Heart right ventricle (tissue), 16 donors: Measurements from ENCODE around the gene RAB25. TPM values are rescaled to one million over a fixed set of nuclear protein-coding genes. Genes with fewer than 3 reads are reported as not detected.
A peak's percentile ranks its signal among the peaks of the same experiment; 100 is the strongest.

Experiments used
- ATAC-seq, 8 donors: fragments of 200-7000 bp; cut with Tn5 transposase; one replicate each; pipeline ENCODE4 v1.9.1; 2020; ENCODE audit warnings: mild to moderate bottlenecking in 8 of 8, moderate library complexity in 8 of 8, moderate number of reproducible peaks in 1 of 8
- DNase-seq, 2 donors: peaks; one replicate each; pipeline ENCODE4 v3.0.0-alpha.2; 2020
- H3K27ac ChIP-seq, 10 donors: fragments of 200-600 bp; sonication (generic) in 2 of 10; one replicate each; pipeline versions ENCODE4 v1.5.0 to v1.8.0; 2020 to 2022; ENCODE audit warnings: mild to moderate bottlenecking in 3 of 10
- H3K27me3 ChIP-seq, 7 donors: fragments of 200-600 bp; one replicate each; pipeline ENCODE4 v1.8.0; 2021 to 2022; ENCODE audit warnings: mild to moderate bottlenecking in 2 of 7
- H3K36me3 ChIP-seq, 9 donors: fragments of 200-600 bp; sonication (generic) in 1 of 9; one replicate each; pipeline versions ENCODE4 v1.5.0 to v1.8.0; 2020 to 2022; ENCODE audit warnings: mild to moderate bottlenecking in 2 of 9
- H3K4me1 ChIP-seq, 9 donors: fragments of 200-600 bp; sonication (generic) in 1 of 9; one replicate each; pipeline versions ENCODE4 v1.5.0 to v1.8.0; 2020 to 2022; ENCODE audit warnings: mild to moderate bottlenecking in 4 of 9
- H3K4me3 ChIP-seq, 10 donors: fragments of 200-600 bp; sonication (generic) in 2 of 10; one replicate each; pipeline versions ENCODE4 v1.5.0 to v1.8.0; 2020 to 2022; ENCODE audit warnings: mild to moderate bottlenecking in 7 of 10, moderate library complexity in 2 of 10
- H3K9me3 ChIP-seq, 11 donors: fragments of 200-600 bp in 10 of 11; sonication (generic) in 2 of 11; one replicate each; pipeline versions ENCODE4 v1.5.0 to v1.8.0; 2013 to 2022; ENCODE audit warnings: mild to moderate bottlenecking in 2 of 11, control low read depth in 1 of 11, moderate library complexity in 1 of 11
- CTCF ChIP-seq, 9 donors: fragments of 200-600 bp; sonication (generic) in 2 of 9; IDR thresholded peaks; one replicate each; pipeline versions ENCODE4 v1.5.0 to v1.8.0; 2021 to 2022; ENCODE audit warnings: antibody characterized with exemption in 9 of 9, mild to moderate bottlenecking in 5 of 9, moderate library complexity in 1 of 9
- WGBS, 2 donors: extraction: QIAGEN DNeasy Blood & Tissue Kit; methylation state at CpG; one replicate each; pipeline ENCODE4 v1.1.7; 2013; ENCODE audit warnings: inconsistent platforms in 1 of 2; 5-methylcytosine and 5-hydroxymethylcytosine counted together
- intact Hi-C, 10 donors: fragments of 100-400 bp; cut with DNase I; formaldehyde crosslinking; loops; one replicate each; pipeline versions ENCODE4 v1.11.1 to v1.14.2; 2022
- polyA plus RNA-seq, 2 donors: library from polyadenylated mRNA; stranded (reverse); fragments of 200-250 nt; gene quantifications; one replicate each; pipeline ENCODE4 v1.2.3, GENCODE V29; 2013
- total RNA-seq, 10 donors: library from RNA; stranded (reverse); fragmentation: NEBNext Ultra II Directional in 3 of 10; extraction: Animal tissue kit (Norgen Biotek cat#: 25700) in 3 of 10; gene quantifications; one replicate each; pipeline versions ENCODE4 v1.2.1 to v1.2.4, GENCODE V29; 2021 to 2023
- donor health status: Arrhythmogenic right ventricular cardiomyopathy.
- donor health status: ischemic (EF 13 %, LVEDD 7.1; RV severe dilation, severe dysfunction).
- donor health status: healthy with polysubstance abuse.
- donor health status: DM: no; HTN: yes; CAD: no.
- donor health status: DM: no; HTN: no; CAD: no.
- donor health status: ischemic (EF 25% LVEDD 6.9; RV normal size, moderate dysfunction).
- donor health status: ischemic (EF 25% LVEDD 5.7; RV mildly dilated, moderate dysfunction).
- donor health status: healthy.
- donor health status: DM: yes; HTN: yes; CAD: no.
- donor health status: Ischemic cardiomyopathy.
- donor health status: ischemic (EF 35%, LVEDD 5.7; RV mildly dilated, moderate dysfunction).
- donor health status: nonischemic (EF 11% LVEDD 7.7; RV severe dilation, severe dysfunction).
- donor health status: DM: yes; HTN: yes; CAD: no.
- donor health status: PGD.
- donor health status: ischemic (EF 29% LVEDD 5.4; RV normal size, mild dysfunction).
- donor health status: nonischemic (EF 23%, LVEDD 6.1; RV moderate dilation, normal function).

Gene RAB25
- total and polyA plus RNA-seq, 12 donors, result 0.17 to 0.50 TPM; not detected in 10

- intact Hi-C loops, result no loop called here
- no peaks in the 10 kb centered on the region for H3K27me3 ChIP-seq
- WGBS, 2 donors, result 53 to 65% methylated on average over 4 of the region's 4 CpGs
- H3K9me3 ChIP-seq, result no peaks in the 10 kb centered on the region
- no peaks in the 10 kb centered on the region for H3K36me3 ChIP-seq
- no peak for TF ChIP-seq CTCF (IDR thresholded peaks at IDR 0.05)
- peak overlapping the region in 9 of 10 donors; percentile 41 to 65 (median 58) for H3K4me3 ChIP-seq
- ATAC-seq, result no peak
- H3K4me1 ChIP-seq, result peaks cover 4 to 25% (median 10%) of the 10 kb centered on the region in 9 donors
- no peak for DNase-seq
- peak overlapping the region in 5 of 10 donors; percentile 48 to 77 (median 68) for H3K27ac ChIP-seq
Observed at GRCh38 chr1:156075775-156076204, 14.8 kb downstream of the RAB25 start.

- peak overlapping the region in 9 of 10 donors; percentile 29 to 77 (median 57) for H3K27ac ChIP-seq
- H3K4me1 ChIP-seq, result peaks cover 5 to 31% (median 11%) of the 10 kb centered on the region in 9 donors
- 46 to 54% methylated on average over 72 to 73 of the region's 73 CpGs for WGBS, 2 donors
- ATAC-seq (peak; percentile 67 to 90 (median 82)), DNase-seq (peak; percentile 63 to 70)
- TF ChIP-seq CTCF (IDR thresholded peaks at IDR 0.05), result no peak
- no peaks in the 10 kb centered on the region for H3K9me3 ChIP-seq
- peaks cover 0 to 5% (median 0%) of the 10 kb centered on the region in 7 donors for H3K27me3 ChIP-seq
- H3K4me3 ChIP-seq, result peak overlapping the region; percentile 24 to 65 (median 56)
- intact Hi-C loops, result no loop called here
- no peaks in the 10 kb centered on the region for H3K36me3 ChIP-seq
Observed at GRCh38 chr1:156076609-156077429, 15.9 kb downstream of the RAB25 start.

- Histone ChIP-seq H3K9me3 (no peaks in the 10 kb centered on the region), H3K4me1 (peaks cover 8 to 36% (median 15%) of the 10 kb centered on the region in 9 donors), H3K4me3 (peak overlapping the region in 5 of 10 donors; percentile 41 to 65 (median 58)), H3K36me3 (no peaks in the 10 kb centered on the region), H3K27ac (peak overlapping the region in 8 of 10 donors; percentile 2 to 77 (median 60)), H3K27me3 (peaks cover 0 to 10% (median 0%) of the 10 kb centered on the region in 7 donors)
- DNase-seq (no peak), ATAC-seq (no peak)
- 91% methylated on average over 19 of the region's 19 CpGs for WGBS, 2 donors
- intact Hi-C loops, result no loop called here
- TF ChIP-seq CTCF (IDR thresholded peaks at IDR 0.05), result no peak
Observed at GRCh38 chr1:156077430-156077760, 16.4 kb downstream of the RAB25 start.

GRCh38 chr1:156078728-156079127 lies 17.8 kb downstream of the RAB25 start:
- Histone ChIP-seq H3K27ac (no peak overlapping the region), H3K27me3 (peaks cover 0 to 20% (median 0%) of the 10 kb centered on the region in 7 donors), H3K4me1 (peaks cover 12 to 46% (median 23%) of the 10 kb centered on the region in 9 donors), H3K36me3 (no peaks in the 10 kb centered on the region), H3K9me3 (no peaks in the 10 kb centered on the region), H3K4me3 (no peak overlapping the region)
- DNase-seq (no peak), ATAC-seq (no peak)
- intact Hi-C loops, result no loop called here
- TF ChIP-seq CTCF (IDR thresholded peaks at IDR 0.05), result no peak
- WGBS, 2 donors, result 93 to 94% methylated on average over 5 of the region's 5 CpGs
